ENCODE results near the gene VAMP4.

The VAMP4 gene

DNA sequence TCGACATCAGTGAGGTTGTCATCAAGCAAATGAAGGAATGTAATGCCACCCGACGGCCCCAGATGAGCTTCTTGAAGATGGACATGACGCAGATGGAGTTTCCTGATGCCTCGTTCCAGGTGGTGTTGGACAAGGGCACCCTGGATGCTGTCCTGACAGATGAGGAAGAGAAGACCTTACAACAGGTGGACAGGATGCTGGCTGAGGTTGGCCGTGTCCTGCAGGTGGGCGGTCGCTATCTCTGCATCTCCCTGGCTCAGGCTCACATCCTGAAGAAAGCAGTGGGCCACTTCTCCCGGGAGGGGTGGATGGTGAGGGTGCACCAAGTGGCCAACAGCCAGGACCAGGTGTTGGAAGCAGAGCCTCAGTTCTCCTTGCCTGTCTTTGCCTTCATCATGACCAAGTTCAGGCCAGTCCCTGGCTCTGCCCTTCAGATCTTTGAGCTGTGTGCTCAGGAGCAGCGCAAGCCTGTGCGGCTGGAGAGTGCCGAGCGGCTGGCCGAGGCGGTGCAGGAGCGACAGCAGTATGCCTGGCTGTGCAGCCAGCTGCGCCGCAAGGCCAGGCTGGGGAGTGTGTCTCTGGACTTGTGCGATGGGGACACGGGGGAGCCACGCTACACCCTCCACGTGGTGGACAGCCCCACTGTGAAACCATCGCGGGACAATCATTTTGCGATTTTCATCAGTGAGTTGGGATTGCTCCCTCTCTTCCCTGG lies 42.1 kb upstream of the VAMP4 start:
- peak overlapping the region; percentile 4 for H3K4me3 ChIP-seq
- DNase-seq (ENCODE audit: low spot score) = no peak
- no peak overlapping the region for H3K27ac ChIP-seq
- TF ChIP-seq, protein P1, sequence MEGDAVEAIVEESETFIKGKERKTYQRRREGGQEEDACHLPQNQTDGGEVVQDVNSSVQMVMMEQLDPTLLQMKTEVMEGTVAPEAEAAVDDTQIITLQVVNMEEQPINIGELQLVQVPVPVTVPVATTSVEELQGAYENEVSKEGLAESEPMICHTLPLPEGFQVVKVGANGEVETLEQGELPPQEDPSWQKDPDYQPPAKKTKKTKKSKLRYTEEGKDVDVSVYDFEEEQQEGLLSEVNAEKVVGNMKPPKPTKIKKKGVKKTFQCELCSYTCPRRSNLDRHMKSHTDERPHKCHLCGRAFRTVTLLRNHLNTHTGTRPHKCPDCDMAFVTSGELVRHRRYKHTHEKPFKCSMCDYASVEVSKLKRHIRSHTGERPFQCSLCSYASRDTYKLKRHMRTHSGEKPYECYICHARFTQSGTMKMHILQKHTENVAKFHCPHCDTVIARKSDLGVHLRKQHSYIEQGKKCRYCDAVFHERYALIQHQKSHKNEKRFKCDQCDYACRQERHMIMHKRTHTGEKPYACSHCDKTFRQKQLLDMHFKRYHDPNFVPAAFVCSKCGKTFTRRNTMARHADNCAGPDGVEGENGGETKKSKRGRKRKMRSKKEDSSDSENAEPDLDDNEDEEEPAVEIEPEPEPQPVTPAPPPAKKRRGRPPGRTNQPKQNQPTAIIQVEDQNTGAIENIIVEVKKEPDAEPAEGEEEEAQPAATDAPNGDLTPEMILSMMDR (IDR thresholded peaks at IDR 0.05) = no peak

DNA sequence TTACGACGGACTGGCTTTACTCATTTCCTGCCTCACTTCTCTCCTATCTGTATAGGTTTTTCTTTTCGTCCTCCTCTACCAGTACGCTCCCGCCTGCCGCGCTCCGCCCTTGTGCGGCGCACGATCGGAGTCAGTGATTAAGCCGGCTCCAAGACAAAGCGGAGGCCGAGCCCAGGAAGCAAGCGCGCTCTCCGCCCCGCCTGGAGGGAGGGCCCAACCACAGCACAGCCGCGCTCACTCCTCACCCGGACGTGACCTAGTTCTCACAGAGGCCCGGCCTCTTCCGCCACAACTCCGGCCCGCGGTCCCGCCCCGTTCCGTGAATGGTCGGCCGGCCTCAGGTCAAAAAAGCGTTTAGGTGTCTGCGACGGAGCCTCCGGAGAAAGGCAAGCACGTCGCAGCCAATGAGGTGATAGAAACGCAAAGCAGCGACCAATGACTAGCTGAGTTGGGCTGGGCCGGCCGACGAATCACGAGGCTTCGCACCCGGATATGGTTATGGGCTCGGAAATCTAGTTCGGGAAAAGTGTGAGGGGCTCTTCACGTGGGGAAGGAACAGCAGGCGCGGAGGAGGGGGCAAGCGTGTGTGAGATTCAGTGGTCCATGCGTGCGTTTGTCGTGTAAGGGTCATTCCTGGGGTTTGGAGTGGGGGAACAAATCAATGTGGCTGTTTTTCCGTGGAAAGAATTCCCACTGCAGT lies 39.5 kb upstream of the VAMP4 start, which contains the start of gene METTL13:
TSS of gene METTL13 (plus strand) at position 485 of the 700 bp plus-strand sequence. CDS start 308 bp downstream, outside the sequence.
- Histone ChIP-seq H3K27ac (peak within 1 kb of the TSS; percentile 74 to 89), H3K4me3 (peak within 1 kb of the TSS; percentile 93)
- peak; percentile 100 for DNase-seq (ENCODE audit: low spot score)
- TF ChIP-seq, protein P1 (IDR thresholded peaks at IDR 0.05) = no peak

DNA sequence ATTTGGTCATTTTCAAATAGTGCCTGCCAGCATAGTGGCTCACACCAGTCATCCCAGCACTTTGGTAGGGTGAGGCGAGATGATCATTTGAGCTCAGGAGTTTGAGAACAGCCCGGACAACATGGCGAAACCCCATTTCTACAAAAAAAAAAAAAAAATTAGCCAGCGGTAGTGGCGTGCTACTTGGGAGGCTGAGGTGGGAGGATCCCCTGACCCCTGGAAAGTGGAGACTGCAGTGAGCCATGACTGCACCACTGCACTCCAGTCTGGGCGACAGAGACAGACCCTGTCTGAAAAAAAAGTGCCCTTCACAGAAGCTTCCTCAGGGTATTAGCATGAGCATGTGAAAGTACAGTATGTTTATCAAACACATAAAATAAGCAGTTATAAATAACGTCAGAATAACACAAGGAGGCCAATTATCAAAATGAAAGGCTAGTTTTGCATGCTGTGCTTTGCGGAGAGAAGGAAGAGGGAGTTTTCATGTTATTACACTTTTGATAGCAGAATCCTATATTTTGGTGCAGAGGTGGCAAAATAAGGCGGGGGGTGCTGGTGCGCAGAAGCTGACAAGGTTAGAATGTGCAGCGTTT lies 38.8 kb upstream of the VAMP4 start:
- TF ChIP-seq, protein P1 (IDR thresholded peaks at IDR 0.05) = no peak
- H3K4me3 ChIP-seq = peak overlapping the region; percentile 67
- H3K27ac ChIP-seq = peak overlapping the region; percentile 55 to 86
- DNase-seq (ENCODE audit: low spot score) = no peak

DNA sequence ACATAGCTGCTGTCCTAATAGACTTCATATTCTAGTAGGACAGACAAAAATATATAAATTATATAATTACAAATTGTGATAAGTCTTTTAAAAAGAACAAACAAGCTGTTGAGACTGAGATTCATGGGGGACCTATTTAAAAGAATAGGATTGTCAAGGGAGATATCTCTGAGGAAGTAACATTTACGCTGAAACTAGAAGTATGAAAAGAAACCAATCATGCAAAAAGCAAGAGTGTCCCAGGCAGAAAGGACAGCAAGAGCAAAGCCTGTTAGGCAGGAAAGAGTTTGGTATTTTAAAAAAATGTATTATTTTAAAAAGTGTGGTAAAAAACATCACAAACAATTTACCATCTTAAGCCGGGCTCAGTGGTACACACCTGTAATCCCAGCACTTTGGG lies 30.4 kb upstream of the VAMP4 start:
- TF ChIP-seq, protein P1 (IDR thresholded peaks at IDR 0.05) = no peak
- Histone ChIP-seq H3K4me3 (no peak overlapping the region), H3K27ac (no peak overlapping the region)
- DNase-seq (ENCODE audit: low spot score) = no peak

DNA sequence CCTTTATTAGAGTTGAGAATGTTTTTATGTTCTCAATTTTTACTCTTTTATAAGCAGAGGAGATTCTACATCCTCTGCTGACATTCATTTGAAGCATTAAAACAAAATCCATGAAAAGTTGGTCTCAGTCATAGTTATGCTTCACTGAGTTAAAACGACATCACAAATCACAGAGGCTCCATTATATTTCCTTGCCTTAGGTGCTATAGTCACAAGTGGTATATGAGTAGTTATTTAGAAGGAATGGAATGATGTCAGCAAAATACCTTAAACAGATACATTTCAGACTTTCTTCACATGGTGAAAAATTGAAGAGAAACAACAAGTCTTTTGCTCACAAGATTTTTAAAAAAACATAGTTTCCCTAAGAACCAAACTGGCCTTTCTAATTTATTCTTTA lies 27.9 kb upstream of the VAMP4 start:
- DNase-seq (ENCODE audit: low spot score) = no peak
- H3K4me3 ChIP-seq = no peak overlapping the region
- TF ChIP-seq, protein P1 (IDR thresholded peaks at IDR 0.05) = no peak

DNA sequence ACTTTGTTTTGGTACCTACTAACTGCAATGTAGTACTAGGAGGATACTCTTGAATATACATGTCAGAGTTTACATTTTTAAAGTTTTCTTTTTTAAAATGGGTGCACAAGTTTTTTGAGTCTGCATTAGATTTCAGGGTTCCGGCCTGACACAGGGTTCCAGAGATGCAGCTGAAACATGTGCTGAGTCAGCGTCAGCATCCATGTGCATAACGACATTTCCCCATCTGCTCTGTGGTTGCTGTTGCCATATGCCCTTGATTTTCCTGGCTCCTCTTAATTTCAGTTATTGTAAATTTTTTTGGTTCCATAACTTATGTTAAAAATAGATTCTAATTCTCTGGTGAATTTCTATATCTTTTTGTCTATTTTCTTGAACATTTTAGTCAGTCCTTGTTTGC lies 27.3 kb upstream of the VAMP4 start:
- DNase-seq (ENCODE audit: low spot score) = no peak
- Histone ChIP-seq H3K4me3 (no peak overlapping the region), H3K27ac (no peak overlapping the region)
- TF ChIP-seq, protein P1 (IDR thresholded peaks at IDR 0.05) = no peak

More for the DNA sequence above, 27.9 kb upstream of the VAMP4 start:
- H3K27ac ChIP-seq = no peak overlapping the region
